Measurements from ENCODE around the gene OSBPL1A.

DNA sequence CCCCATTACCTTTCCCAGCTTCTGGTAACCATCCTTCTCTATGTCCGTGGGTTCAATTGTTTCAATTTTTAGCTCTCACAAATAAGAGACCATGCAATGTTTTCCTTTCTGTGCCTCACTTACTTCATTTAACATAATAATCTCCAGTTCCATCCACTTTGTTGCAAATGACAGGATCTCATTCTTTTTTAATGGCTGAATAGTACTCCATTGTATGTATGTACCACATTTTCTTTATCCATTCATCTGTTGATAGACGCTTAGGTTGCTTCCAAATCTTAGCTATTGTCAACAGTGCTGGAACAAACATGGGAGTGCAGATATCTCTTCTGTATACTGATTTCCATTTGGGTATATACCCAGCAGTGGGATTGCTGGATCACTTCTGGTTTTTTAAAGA is 256.9 kb downstream of the OSBPL1A start:
- TF ChIP-seq POLR2A (IDR thresholded peaks at IDR 0.05; ENCODE audit: low read length) (no peak), GATA1 (IDR thresholded peaks at IDR 0.05; ENCODE audit: low read depth, low read length) (no peak)
